Measurements from ENCODE around the gene DYNLT5. TPM values are rescaled to one million over a fixed set of nuclear protein-coding genes. Genes with fewer than 3 reads are reported as not detected.
"Not testable (repeated sequence)": the region's sequence is repeated elsewhere in the genome, so short reads cannot be mapped to it uniquely, and the experiment has no call there.

DYNLT5 gene
- total RNA-seq, 1 donor from 2014 or later = 4.5 TPM

DNA sequence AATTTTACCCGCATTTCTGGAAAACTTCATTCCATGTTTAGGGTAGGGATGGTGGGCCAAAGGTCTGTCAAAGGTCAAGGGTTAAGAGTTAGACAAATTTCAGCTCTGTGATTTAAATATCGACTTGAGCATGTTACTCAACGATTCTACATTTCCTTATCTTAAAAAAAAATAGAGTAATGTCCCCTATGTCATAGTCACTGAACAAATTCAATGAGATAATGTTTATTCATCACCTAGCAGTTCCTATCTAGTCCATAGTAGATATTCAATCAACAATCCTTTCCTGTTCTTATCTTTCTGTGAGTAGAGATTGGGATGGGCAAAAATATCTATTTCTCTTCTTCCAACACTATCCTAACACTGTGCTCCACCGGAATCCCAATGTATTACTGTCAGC, 1.1 kb upstream of the DYNLT5 start:
- no peak for DNase-seq

DNA sequence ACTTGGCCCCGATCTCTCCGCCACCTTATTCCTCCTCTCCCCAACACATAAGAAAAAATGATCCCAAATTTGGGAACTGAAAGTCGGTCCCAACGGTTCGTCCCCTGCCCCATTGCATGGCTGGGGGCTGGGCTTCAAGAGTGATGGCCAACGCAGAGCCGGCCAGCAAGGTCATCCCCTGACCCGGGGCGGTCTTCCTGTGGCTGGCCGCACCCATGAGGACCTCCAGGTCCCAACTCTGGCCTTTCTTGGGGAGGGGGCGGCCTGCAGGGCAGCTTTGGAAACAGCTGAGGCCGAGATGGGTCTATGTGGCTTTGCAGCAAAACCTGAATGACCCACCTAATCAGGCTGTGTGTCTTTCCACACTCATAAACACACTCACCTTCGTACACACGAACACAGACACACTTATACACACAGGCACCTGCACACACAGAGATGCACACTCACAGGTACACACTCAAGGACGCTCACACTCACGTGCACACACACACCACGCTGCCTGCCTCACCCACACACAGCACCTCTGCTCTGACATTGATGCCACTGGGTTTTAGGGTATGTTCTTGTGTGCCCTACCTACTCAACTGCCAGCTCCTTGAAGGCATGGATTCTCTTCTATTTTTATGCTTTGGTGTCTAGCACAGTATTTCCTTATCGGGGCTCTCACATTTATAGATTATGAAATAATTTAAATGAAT, 562 bp downstream of the DYNLT5 start:
- no peak for DNase-seq

DNA sequence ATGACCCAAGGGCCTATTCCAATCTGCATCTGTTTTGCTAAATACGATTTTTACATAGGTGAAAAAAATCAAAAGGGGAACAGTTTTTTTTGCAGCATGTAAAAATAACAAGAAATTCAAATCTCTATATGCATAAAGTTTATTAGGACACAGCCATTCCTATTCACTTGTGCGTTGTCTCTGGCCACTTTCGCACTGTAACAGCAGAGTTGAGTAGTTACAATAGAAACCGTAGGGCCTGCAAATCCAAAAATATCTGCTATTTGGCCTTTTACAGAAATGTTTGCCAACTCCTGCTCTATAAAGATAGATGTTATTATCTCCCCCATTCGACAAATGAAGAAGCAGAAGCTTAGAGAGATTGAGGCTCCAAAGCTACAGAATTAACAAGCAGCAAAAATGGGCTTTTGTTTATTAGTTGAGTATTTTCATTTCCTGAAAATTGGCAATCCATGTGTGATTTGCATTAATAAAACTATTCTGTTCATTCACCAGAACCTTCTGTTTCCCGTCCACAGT, 5.5 kb downstream of the DYNLT5 start:
- DNase-seq = no peak

DNA sequence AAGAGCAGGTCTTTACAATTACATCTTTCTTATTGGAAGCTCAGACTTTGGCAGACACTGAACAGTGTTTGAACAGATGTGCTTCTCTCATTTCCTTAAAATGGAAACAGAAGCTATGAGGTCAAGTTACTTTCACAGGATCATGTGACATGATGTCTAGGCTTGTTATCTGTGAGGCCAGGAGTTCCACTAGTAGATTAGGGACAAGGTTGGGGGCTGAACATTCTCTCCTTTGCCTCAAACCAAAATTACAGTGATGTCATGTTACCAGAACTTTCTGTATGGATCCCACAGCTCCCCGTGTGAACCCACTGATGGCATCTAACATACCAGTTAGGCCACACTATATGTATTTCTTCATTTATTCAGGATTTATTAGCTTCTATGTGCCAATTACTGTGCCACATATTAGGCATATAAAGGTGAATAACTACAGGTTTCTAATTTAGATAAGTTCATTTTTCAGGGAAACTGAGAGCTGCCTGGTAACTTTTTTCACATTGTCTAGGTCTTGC, 6.0 kb downstream of the DYNLT5 start:
- DNase-seq = no peak

DNA sequence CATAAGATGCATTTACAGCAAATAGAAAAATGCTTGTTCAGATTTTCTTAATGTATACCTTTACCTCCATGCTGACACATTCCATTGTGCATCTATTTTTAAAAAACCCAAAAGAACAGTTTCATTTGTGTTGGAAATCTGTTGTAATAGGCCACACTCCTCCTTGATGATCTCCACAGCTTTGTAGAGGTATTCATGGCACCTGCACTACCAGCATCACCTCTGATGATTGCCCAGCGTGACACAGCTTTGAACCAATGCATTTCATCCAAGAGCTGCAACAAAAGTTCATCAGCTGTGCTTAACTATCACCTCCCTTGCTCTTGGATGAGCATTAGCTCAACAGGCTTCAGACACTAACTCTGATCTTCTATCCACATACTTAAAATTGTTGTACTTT, 8.2 kb downstream of the DYNLT5 start:
- no peak for DNase-seq

DNA sequence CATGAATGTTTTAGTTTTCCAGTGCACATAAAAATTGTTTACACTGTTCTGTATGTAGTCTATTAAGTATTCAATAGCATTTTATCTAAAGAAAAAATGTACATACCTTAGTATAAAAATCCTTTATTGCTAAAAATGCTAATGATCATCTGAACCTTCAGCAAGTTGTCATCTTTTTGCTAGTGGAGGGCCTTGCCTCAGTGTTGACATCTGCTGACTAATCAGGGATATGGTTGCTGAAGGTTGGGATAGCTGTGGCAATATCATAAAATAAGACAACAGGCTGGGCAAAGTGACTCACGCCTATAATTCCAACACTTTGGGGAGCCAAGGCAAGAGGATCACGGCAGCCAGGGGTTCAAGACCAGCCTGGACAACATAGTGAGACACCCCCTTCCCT, 9.0 kb downstream of the DYNLT5 start:
- DNase-seq = no peak

DNA sequence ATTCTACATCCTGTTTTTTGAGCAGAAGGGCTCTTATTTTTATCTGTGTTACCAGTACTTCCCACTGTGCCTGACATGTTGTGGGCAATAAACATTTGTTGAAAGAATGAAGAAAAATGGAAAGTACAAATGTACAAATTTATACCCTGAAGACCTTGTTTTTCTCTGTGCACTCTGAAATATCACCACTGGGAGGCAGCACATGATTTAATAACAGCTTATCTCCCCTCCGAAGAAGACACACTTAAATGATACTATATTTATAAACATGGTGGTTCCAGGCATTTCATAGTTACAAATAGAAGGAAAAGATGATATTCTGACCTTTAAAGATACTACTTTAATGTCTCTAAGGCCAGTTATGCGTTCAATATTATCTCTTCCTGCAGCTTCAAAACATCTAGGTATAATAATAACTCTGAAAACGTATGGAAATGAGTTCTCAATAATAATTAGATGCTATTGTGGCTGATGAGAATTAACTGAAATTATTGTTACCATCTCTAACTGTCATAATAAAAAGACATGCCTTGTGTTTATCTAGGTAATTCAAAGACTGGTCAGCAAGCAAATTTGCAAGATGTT, 12.8 kb downstream of the DYNLT5 start:
- DNase-seq = peak; percentile 9

DNA sequence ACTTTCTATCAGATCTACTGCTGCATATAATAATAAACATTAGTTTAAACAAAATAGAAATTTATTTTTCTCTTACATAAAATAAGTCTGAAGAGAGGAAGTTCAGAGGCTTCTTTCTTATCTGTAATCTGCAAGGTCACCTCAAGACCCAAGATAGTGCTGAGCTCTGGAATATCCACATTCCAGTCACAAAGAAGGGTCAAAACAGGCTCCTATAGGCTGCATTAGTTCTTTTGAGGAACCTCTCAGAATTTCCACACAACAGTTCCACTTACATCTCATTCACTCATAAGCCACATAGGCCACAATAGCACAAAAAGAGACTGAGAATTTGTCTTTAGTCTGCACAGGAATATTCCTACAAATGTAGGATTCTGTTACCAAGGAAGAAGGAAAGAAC, 15.4 kb downstream of the DYNLT5 start:
- DNase-seq = no peak

DNA sequence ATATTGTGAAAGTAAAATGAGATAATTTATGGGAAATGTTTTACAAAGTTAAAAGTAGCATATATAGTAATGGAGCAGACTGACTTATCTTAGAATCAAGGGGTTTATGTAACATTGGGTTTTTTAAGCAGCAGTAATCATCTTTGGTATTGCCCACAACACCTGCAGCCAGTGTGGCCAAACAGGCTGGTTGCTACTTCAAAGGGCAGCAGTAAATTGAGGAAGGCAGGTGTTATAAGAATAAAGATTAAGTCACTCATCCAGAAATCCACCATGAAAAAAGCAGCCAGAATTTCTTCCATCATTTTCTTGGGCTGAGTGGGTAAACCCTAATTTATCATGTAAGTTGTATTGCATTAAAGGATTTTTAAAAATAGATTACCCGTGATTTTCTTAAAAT, 16.7 kb downstream of the DYNLT5 start:
- DNase-seq = no peak

DNA sequence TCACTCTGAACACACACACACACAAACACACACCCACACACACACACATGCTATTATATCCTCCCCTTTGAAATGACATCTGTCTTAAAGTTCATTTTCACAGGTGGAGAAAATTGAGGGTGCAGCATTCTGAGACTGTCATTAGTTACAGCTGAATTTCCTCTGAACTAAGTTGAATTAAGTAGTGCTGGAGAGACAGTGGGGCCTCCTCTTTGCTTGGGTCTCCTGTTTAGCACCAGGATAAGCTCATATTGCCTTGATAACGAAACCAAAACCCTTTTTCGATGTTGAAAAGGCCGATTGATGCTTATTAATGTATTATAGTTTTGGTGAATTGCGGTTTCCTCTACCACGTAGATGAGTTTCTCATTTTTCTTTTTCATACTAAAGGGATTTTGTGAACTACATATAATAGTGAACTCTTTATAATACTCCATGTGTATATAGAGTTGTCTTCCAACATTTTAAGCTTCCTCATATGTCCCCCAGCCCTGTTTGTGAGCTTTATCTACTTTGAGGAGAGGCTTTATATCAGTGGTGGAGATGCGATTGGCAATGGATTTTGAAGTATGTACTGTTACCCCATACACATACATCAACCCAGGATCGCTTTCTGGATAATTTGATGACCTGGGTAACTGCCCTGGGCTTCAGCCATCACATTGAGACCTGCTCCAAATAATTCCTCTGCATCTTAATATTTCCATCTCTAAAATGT, 17.4 kb downstream of the DYNLT5 start:
- DNase-seq = no peak

DNA sequence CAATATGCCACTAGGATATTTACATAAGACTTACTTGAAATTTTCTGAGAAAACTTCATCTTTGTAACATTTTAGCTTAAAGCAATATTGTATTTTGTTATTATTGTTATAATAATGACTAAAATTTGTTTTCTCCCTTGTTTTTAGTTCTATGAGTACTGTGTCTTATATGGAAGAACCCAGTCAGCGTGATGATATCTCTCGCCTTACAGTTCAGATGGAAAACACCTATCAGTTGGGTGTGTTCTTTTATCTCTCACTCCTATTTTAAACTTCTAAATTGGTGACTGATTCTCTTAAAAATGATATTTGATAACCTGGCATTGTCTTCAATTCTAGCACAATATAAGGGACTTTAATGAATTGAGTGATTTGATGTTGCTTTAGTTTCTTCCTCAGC, 18.0 kb downstream of the DYNLT5 start:
- no peak for DNase-seq

DNA sequence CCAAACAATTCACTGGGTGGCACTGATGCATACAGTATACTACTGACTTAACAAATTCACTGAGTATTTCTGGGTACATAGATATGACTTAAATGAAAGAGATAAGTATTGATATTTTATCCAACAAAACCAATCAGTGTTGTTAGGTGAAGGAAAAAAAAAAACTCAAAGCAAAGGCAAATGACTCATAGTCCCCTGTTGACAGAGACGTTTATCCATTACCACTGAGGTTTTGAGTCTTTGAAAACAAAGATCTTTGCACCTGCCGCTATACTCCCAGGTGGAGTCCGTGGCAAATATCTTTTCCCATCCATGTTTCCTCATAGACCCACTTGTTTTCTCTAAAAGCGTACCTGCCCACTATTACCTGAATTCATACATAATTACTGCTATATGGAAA, 18.4 kb downstream of the DYNLT5 start:
- no peak for DNase-seq

DNA sequence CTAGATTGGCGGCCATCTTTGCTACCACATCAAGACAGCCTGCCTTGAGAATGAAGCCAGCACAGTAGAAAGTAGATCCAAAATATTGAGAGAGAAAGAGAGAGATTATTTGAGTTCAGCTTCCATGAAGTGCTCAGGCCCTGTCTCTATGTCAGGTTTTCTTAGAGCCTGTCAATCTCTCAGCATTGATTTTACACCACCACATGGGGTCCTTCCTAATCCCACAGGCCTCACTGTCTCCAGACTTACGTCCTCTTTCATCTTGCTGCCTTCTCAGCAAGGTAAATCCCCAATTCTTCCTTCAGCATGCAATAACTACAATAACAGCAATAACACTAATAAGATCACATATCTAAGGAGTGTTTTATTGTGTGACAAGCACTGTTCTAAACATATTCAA, 21.0 kb downstream of the DYNLT5 start:
- no peak for DNase-seq

DNA sequence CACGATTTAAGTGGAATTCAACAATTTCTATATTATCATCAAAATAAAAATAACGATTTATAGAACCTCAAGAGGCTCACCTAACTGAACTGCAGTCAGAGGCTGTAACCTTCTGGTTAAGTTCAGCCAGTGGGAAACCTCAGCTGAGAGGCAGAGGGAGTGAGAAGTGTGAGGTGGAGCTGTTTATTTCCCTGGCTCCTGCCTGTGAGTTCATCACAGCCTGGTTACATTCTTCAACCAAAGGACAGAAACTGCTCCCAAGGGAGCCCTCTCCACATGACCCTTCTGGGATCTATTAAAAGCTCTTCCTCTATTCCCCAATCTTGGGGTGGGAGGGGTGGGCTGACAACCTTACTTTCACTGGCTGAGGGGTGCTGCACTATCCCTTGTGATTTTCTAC, 22.2 kb downstream of the DYNLT5 start:
- no peak for DNase-seq

DNA sequence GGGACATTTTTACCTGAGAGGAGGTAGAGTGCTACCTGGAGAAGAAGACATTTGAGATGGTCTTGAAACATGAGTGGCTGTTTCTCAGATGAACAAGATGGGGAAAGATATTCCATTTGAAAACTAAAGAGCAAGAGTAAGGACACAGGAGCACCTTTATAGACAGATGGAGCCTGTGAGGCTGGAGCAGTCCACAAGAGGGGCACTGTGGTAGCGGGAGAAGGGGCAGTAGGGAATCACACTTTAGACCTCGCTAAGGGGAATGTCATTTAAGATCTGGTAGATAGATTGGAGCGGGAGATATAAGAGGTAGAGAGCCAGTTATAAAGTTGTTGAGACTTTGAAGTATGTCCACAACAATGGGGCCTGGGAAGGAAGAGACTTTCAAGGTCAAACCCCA, 23.4 kb downstream of the DYNLT5 start:
- no peak for DNase-seq

DNA sequence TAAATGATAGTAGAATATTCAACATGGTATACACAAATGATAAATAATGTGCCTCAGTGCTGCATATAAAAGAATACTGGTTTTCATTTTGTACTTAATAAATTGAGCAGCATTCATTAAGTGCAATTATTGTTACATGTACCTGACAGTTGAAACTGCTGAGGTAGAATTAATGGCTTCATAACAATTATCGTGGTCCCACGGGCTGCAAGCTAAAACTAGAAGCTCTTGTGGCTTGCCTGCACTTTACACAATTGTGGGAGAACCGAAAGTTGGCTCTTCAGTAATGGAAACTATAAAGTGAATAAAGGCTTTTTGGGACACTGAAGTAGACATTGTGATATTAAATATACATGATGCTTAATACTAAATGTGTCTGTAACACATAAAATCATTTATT, 25.6 kb downstream of the DYNLT5 start:
- DNase-seq = no peak

DNA sequence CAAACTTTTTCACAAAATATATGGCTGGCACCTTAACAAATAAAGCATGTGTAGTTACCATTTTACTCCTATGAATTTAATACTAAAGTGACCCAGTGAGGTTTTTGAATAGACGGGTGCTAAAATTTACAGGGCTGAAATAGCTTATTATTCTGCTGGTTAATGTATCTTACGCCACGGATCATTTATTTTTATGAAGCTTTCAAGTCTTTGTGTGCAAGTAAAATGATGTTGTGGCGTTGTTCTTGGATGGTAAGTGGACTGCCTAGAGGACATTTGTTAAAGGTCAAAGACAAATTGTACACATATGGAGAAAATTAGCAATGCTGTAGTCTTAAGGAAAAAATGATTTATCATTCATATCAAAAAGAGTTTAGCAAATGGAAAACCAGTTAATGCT, 26.0 kb downstream of the DYNLT5 start:
- no peak for DNase-seq

DNA sequence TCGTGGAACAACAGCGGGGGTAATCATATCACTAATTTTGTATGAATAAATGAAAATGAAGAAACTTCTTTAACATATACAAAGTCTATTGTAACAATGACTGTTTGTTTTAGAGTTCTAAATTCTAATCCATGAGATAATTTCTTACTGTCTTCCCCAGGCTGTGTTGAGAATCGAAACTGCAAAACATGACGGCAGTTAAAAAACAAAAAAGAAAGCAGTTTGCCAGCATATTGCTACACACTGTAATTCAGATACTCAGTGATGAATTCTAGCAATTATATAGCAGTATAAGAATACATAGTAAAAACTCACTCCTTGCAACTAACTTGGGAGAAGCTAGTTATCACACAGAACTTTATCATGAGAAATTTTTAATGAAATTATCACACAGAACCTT, 26.7 kb downstream of the DYNLT5 start:
- no peak for DNase-seq

DNA sequence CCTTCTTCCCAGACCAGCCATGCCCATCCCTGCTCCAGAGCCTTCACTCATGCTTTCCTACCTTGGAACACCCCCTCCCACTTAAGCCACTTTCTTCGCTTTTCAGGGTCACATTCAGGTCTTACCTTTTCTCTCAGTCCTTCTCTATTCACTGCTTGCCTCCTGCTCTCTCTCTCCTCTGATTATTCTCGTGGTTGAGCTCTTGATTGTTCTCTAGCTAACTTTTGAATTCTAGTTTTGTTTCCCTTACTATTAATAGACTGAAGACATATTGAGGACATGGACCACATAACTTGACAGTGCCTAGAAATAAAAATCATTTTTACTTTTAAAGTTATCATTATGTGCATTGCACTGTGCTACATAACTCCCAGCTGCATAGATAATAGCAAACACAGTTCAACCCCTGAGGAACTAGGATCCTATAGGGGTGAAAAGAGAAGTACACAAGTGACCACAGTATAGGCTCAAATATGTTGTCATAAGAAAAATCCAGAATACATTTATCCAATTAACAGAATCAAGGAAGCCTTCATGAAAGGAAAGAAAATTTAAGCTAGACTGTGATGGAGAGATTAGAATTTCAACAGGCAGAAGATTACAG, 27.3 kb downstream of the DYNLT5 start:
- DNase-seq = no peak

DNA sequence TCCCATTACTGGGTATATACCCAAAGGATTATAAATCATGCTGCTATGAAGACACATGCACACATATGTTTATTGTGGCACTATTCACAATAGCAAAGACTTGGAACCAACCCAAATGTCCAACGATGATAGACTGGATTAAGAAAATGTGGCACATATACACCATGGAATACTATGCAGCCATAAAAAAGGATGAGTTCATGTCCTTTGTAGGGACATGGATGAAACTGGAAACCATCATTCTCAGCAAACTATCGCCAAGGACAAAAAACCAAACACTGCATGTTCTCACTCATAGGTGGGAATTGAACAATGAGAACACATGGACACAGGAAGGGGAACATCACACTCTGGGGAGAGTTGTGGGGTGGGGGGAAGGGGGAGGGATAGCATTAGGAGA, 33.5 kb downstream of the DYNLT5 start:
- not testable (repeated sequence) for DNase-seq

DNA sequence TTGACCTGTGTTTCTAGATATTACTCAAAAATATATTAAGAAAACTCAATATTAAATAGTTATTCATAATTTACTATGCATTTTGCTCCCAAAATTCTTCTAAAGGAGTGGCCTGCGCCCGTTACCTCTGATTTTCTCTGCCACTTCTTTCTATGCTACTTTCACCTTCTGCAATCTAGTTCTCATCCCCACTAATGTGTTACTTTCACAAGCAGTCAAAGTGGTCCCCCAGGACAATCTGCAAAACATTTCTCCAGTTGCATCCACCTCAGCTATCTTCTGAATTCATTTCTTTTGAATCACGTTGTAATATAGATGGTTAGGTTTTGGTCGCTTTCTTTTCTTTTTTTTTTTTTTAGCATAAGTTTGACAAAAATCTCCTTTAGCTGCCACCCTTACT, 35.4 kb downstream of the DYNLT5 start:
- no peak for DNase-seq

DNA sequence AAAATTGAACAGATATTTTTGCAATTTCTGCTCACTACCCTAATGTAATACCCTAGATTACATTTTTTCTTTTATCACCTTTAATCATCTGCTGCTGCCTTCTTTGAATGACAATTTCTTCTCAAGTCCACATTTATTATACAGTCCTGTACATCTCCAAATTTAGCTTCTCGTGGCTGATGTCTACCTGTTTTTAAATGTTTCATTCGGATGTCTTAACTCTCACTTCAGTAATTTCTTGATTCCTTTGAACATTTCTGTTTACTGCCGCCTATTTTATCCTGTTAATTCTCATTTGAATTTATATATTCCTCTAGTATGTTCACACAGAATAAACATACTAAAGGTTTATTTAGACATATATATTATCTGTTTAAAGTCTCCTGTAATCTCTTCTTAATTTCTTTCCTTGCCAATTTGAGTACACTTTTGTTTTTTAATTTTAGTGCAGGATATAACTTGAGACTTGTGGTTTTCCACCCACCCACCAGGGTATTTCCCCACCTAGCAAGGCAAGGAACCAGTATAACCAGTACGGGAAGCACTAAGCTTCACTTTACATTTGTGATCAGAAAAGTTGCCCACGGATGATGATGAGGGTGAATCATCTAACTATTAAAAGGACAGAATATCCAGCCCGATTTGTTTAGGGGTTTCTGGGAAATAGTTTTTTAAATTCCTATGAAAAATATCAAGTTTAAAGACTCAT, 36.1 kb downstream of the DYNLT5 start:
- no peak for DNase-seq

Data from skin of body (tissue), 2 donors.